ENCODE results near the gene DCTD.

DNA sequence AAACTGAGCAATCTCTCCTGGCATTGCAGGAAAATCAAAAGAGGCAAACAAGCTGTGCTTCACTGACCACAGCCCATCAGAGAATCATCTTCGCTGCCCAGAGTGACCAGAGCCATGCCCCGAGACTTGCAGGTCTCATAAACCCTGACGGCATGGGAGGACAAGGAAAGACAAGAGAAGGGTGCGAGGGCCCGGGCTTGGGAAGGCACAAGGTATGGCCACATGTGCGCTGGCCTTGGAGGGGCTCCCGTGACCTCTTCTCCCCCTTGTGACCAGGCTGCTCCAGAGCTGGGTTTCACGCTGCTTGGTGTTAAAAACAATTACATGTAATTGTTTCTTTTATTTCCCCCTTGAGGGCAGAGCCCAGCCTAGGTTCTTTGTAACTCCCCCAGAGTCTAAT is 20.8 kb downstream of the DCTD start:
- TF ChIP-seq, protein P1, sequence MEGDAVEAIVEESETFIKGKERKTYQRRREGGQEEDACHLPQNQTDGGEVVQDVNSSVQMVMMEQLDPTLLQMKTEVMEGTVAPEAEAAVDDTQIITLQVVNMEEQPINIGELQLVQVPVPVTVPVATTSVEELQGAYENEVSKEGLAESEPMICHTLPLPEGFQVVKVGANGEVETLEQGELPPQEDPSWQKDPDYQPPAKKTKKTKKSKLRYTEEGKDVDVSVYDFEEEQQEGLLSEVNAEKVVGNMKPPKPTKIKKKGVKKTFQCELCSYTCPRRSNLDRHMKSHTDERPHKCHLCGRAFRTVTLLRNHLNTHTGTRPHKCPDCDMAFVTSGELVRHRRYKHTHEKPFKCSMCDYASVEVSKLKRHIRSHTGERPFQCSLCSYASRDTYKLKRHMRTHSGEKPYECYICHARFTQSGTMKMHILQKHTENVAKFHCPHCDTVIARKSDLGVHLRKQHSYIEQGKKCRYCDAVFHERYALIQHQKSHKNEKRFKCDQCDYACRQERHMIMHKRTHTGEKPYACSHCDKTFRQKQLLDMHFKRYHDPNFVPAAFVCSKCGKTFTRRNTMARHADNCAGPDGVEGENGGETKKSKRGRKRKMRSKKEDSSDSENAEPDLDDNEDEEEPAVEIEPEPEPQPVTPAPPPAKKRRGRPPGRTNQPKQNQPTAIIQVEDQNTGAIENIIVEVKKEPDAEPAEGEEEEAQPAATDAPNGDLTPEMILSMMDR (conservative IDR thresholded peaks at IDR 0.05; ENCODE audit: low read length): no peak
- no peak for TF ChIP-seq EZH2phosphoT487 (IDR thresholded peaks at IDR 0.05; ENCODE audit: borderline replicate concordance)

Data from Loucy (cell line).